HT-29 (cell line): ENCODE data around the gene HOXC5. TPM values are rescaled to one million over a fixed set of nuclear protein-coding genes. Genes with fewer than 3 reads are reported as not detected.

Source experiments
- DNase-seq: peaks from one replicate; pipeline ENCODE4 v3.0.0-alpha.2; 2015; ENCODE audit warnings: low spot score
- total RNA-seq: library from RNA; depleted of rRNA; stranded (reverse); fragments of >200 nt; shearing (Covaris generic); gene quantifications from 2 replicates; pipeline ENCODE4 v1.2.3, GENCODE V29; 2014

The HOXC5 gene
- total RNA-seq, 1 experiment from 2014 or later, result 0.41 TPM

- no peak for DNase-seq
Measured at GRCh38 chr12:54045868-54046521, 13.1 kb downstream of the HOXC5 start.

DNA sequence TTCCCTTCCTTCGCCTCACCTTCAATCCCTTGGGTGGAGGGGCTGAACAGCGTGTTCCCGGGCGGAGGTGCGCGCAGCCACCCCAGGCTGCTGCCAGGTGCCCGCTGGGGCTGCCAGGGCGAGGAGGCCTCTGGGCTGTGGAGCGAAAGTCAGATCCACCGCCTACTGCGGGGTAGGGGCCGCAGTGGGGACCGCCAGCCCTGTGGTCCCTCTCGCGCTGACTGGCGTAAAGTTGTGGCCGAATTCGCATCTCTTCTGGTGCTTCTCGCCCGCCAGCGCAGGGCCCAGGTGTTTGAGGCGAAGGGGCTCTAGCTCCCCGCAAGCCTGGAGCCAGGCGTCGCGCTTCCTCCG lies 13.9 kb downstream of the HOXC5 start:
- DNase-seq, result no peak

DNA sequence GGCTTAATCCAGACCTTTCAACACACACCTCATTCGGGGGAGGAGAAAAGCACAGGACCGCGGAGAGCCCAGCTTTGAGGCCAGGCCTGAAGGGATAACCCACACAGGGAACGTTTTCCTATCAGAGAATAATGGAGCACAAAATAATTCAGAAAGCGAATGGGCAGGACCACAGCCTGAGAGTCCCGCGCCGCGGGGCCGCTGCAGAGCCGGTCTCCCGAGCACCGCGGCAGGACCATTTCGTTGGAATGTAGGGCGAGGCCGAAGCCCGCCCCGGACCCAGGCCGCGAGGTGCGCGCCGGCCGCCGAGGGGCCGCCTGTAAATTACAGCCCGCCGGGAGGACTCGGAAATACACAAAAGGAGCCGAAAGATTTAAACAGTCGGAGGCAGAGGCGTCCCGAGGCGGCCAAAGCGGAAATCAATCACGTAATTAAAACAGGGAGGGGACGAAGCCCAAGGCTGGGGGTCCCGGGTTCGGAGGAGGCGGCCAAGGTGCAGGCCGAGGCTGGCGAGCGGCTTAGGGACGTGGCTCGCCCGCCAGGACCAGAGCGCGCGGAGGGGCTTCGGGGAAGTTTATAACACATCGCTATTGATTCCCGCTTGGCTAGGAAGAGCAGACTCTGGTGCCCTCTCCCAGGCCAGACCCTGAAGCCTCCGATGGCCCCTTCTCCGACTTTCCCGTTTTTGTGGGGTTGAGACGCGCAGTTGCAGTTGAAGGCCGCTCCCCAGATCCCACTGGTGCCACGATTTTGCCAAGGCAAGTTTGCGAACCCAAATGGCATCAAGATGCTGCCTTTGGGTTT lies 14.5 kb downstream of the HOXC5 start:
- no peak for DNase-seq

DNA sequence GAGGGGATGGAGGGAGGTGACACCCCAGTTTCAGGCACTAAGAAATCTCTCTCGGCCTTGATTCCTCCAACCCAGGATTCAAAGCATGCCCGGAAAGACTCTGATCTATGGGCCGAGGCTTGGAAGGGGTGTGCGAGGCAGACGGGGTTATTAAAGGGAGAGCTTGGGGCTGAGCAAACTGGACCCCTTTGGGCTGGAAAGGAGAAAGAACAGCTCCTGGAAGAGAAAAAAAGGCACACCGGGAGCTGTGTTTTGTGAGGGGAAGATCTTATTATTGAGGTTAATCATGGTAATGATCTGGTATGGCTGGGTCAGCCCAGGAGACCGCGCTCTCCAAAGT lies 15.1 kb downstream of the HOXC5 start:
- DNase-seq, result no peak

GRCh38 chr12:54048406-54049093 lies 15.7 kb downstream of the HOXC5 start:
- no peak for DNase-seq

DNA sequence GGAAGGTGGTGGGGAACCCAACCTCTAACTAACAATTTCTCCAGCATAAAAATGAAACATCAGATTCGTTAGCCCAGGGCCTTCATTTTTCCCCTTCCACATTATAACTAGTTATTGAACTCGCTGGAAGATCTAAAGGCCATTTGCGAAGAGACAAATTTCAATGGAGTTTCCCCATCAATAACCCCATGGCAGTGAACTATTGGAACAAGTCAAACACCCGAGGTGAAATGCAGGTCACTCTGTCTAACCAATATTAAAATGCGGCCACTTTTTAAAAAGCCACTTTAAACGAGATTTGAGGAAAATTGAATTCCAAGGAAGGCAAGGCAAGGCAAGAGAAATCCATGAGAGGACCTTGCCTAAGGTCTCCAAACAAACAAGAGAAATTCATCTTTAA lies 16.3 kb downstream of the HOXC5 start:
- DNase-seq, result no peak

DNA sequence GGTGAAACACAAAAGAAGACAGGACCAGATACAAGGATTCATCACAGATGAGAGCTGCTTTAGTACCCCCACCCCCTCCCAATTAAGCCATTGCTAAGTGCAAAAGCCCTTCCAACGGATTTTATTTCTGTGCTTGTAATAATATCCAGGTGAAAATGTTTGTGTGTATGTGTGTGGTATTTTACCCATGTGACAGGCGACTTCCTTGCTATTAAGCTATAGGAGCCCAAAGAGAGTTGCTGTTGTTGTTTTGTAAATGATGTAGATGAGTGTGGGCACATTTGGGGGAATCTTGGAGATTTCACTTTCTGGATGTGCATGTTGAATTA lies 17.6 kb downstream of the HOXC5 start:
- DNase-seq, result no peak

- peak; percentile 30 for DNase-seq
Measured at GRCh38 chr12:54051026-54051842, 18.4 kb downstream of the HOXC5 start.

DNA sequence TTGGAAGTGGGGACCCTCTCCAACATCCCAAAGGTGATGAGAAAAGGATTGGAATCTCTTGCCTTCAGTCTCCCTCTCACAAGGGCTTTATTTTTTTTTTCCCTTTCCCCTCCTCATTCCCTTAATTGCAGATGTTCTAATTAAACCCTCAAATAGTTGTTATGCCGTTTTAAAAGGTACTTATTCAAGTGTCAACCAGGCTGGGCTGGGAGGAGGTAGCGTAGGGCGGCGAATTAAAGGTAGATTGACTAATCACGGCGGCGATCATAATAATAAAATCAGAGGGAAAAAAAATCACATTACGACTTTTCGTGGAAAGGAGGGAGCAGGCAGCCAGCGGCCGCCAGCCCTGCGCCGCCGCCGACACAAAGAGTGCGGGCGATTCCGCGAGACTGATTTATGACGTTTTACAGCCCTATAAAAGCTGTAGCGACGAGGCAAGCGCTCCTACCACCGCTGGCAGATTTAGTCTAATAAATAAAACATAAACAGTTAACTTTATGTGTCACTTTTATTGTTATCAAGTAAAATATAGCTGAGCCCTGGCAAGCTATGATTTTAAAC lies 19.1 kb downstream of the HOXC5 start:
- DNase-seq, result peak; percentile 91

DNA sequence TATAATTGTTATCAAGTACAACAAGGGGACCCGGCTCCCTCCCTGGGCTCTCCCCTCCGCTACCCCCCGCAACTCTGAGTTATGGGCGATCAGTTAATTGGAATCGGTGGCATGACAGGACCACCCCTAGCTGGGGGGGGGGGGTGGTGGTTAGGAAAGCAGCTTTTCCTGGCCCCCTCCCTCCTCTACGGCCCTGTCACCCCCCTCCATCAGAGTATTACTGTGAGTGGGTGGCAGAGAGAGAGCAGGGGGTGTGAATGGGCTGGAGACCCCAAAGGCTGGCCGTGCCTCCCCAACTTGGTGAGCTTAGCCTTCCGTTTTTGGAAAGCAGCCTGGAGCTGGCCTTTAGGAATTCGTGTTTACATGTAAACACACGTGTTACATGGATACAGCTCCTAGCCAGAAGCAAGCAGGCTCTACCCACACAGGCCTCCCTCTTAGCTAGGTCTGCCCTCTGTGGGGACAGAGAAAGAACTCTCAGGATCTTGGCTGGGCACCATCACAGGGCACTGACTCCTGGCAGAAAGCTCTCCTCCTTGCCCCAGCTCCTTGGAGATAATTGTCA lies 19.7 kb downstream of the HOXC5 start:
- DNase-seq, result peak; percentile 62

GRCh38 chr12:54053003-54053750 lies 20.3 kb downstream of the HOXC5 start:
- no peak for DNase-seq

DNA sequence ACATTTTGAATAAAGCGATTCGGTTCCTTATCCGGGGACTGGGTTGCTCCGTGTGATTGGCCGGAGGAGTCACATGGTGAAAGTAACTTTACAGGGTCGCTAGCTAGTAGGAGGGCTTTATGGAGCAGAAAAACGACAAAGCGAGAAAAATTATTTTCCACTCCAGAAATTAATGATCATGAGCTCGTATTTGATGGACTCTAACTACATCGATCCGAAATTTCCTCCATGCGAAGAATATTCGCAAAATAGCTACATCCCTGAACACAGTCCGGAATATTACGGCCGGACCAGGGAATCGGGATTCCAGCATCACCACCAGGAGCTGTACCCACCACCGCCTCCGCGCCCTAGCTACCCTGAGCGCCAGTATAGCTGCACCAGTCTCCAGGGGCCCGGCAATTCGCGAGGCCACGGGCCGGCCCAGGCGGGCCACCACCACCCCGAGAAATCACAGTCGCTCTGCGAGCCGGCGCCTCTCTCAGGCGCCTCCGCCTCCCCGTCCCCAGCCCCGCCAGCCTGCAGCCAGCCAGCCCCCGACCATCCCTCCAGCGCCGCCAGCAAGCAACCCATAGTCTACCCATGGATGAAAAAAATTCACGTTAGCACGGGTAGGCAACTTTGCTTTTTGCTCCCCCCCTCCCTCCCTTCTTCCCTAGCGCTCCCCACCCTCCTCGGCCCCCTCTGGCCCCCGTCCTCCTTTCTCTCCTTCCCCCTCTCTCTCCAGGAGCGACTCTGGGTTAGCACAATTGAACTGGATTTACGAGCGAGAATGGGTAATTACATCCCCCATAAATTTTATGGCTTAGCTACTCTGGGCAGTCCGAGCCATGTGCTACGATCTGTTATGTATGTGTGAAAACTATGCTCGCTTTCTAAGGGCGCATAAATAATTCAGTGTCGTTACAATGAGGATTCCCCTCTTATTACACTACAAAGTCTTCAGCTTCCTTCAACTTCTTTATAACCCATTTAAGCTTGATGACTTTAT lies 21.2 kb downstream of the HOXC5 start, which contains the start of gene HOXC4:
Gene HOXC4, plus strand, starts transcription at position 85 of the 991 bp plus-strand sequence. Its CDS starts 88 bp downstream, at position 173.
- no peak for DNase-seq

- no peak for DNase-seq
Measured at GRCh38 chr12:54054742-54055194, 21.9 kb downstream of the HOXC5 start.

DNA sequence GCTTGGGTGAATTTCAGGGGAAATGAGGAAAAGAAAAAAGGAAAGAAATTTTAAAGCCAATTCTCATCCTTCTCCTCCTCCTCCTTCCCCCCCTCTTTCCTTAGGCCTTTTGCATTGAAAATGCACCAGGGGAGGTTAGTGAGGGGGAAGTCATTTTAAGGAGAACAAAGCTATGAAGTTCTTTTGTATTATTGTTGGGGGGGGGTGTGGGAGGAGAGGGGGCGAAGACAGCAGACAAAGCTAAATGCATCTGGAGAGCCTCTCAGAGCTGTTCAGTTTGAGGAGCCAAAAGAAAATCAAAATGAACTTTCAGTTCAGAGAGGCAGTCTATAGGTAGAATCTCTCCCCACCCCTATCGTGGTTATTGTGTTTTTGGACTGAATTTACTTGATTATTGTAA lies 22.7 kb downstream of the HOXC5 start:
- no peak for DNase-seq

GRCh38 chr12:54056110-54056509 lies 23.3 kb downstream of the HOXC5 start:
- DNase-seq, result no peak

DNA sequence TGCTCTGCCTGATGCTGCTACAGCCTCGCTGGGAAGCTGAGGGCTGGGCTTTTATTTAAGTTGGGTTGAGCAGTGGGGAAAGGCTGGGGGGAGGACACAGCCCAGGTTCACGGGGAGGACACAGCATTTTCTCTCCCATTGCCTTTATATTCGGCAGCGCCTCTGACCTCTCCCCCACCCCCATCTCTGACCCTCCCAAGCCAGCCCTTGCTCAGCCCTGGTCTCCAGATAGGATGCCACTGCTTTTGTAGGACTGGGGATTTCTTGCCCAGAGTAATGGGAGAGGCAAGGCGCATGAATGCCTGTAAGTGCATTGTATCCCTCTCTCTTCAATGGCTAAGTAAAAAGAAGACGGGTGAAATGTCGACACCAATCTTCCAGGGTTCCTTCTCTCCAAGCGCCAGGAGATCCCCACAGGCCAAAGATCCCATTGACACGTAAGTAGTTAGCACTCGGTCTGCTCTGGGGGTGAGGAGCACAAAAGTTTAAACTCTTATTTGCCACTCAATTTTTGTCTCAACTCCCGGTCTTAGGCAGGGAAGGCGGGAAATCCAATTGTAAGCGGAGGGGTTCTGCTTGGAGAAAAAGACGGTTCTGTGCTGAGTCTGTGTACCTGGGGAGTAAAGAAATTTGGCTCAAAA lies 25.4 kb downstream of the HOXC5 start:
- DNase-seq, result no peak

GRCh38 chr12:54059668-54060067 lies 26.8 kb downstream of the HOXC5 start:
- DNase-seq, result no peak

GRCh38 chr12:54060174-54060974 lies 27.5 kb downstream of the HOXC5 start:
- DNase-seq, result no peak
